ENCODE data around the gene ADAMTS14. TPM values are rescaled to one million over a fixed set of nuclear protein-coding genes. Genes with fewer than 3 reads are reported as not detected.

ADAMTS14 gene
- total RNA-seq, 1 donor from 2014 or later = 19.4 TPM

DNA sequence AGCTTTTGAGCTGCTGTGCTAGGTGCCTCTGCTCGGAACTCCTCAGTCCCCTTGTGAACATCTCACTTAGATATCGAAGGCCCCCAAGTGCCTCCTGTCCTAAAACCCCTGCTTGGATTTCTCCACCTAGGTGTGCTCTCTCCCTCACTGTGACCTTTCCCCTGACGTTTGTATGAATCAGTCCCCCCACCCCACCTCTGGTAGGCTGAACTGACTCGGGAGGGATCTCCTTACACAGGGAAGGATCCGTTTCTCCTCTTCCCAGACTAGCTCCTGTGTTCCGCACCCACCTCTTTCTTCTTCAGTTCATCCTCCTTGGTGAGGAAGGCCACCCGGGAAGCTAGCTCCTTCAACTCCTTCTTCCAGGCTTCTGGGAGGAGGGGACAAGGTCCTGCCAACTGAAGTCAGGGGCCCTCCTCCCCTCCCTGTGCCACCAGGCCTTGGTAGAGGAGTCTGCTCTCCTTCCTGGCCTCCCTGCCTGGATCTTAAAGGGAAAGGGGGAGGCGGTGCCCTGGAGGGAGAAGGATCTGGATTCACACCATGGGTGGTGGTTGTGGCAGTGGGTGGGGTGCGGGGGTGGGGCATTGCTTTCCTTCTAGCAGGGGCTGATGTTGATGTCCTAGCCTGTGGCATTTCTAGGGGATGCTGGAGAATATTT lies 106.1 kb downstream of the ADAMTS14 start:
- peaks cover 2% of the 10 kb centered on the region for H3K36me3 Mint-ChIP-seq (ENCODE audit: low read depth, unreplicated experiment)
- H3K4me3 ChIP-seq (ENCODE audit: insufficient read depth, low read depth, low read length) = no peak overlapping the region
- H3K27me3 Mint-ChIP-seq (ENCODE audit: low read depth, unreplicated experiment) = peaks cover 41% of the 10 kb centered on the region
- DNase-seq (ENCODE audit: low read depth) (no peak), FAIRE-seq (no peak)
- H3K27ac ChIP-seq (ENCODE audit: low read depth, low read length) = no peak overlapping the region
- H3K9me3 Mint-ChIP-seq (ENCODE audit: unreplicated experiment) = no peaks in the 10 kb centered on the region
- H3K4me1 ChIP-seq (ENCODE audit: insufficient read depth, low read length) = no peaks in the 10 kb centered on the region
- no peaks in the 10 kb centered on the region for H3K27me3 ChIP-seq (ENCODE audit: insufficient read depth, low read length)
- no peak overlapping the region for H3K4me3 Mint-ChIP-seq (ENCODE audit: unreplicated experiment)
- H3K36me3 ChIP-seq (ENCODE audit: insufficient read depth, low read length) = no peaks in the 10 kb centered on the region
- H3K4me1 Mint-ChIP-seq (ENCODE audit: low read depth, unreplicated experiment) = no peaks in the 10 kb centered on the region
- no peak overlapping the region for H3K27ac Mint-ChIP-seq (ENCODE audit: unreplicated experiment)
- H3K79me2 ChIP-seq (ENCODE audit: insufficient read depth, low read length) = no peaks in the 10 kb centered on the region
- no peak overlapping the region for H3K9ac ChIP-seq (ENCODE audit: low read length)
- H2AFZ ChIP-seq (ENCODE audit: low read depth, low read length) = no peak overlapping the region
- no peak for TF ChIP-seq EZH2 (IDR thresholded peaks at IDR 0.05; ENCODE audit: insufficient read depth, low read length)
- TF ChIP-seq CTCF (IDR thresholded peaks at IDR 0.05; ENCODE audit: insufficient read depth, low read depth, low read length) = no peak
- H4K20me1 ChIP-seq (ENCODE audit: insufficient read depth, low read length) = no peaks in the 10 kb centered on the region
- no peak overlapping the region for H3K4me2 ChIP-seq (ENCODE audit: low read length)
- H3K9me3 ChIP-seq (ENCODE audit: insufficient read depth, low read depth, low read length) = no peaks in the 10 kb centered on the region

- no peaks in the 10 kb centered on the region for H4K20me1 ChIP-seq (ENCODE audit: insufficient read depth, low read length)
- no peaks in the 10 kb centered on the region for H3K4me1 ChIP-seq (ENCODE audit: insufficient read depth, low read length)
- H3K4me2 ChIP-seq (ENCODE audit: low read length) = no peak overlapping the region
- H3K9me3 ChIP-seq (ENCODE audit: insufficient read depth, low read depth, low read length) = no peaks in the 10 kb centered on the region
- H3K9me3 Mint-ChIP-seq (ENCODE audit: unreplicated experiment) = no peaks in the 10 kb centered on the region
- H3K4me1 Mint-ChIP-seq (ENCODE audit: low read depth, unreplicated experiment) = peaks cover 2% of the 10 kb centered on the region
- H3K4me3 ChIP-seq (ENCODE audit: insufficient read depth, low read depth, low read length) = no peak overlapping the region
- FAIRE-seq (no peak), DNase-seq (ENCODE audit: low read depth) (no peak)
- H3K4me3 Mint-ChIP-seq (ENCODE audit: unreplicated experiment) = no peak overlapping the region
- H3K27ac Mint-ChIP-seq (ENCODE audit: unreplicated experiment) = no peak overlapping the region
- H3K9ac ChIP-seq (ENCODE audit: low read length) = no peak overlapping the region
- H3K79me2 ChIP-seq (ENCODE audit: insufficient read depth, low read length) = no peaks in the 10 kb centered on the region
- TF ChIP-seq CTCF (IDR thresholded peaks at IDR 0.05; ENCODE audit: insufficient read depth, low read depth, low read length) = no peak
- no peak for TF ChIP-seq EZH2 (IDR thresholded peaks at IDR 0.05; ENCODE audit: insufficient read depth, low read length)
- peaks cover 2% of the 10 kb centered on the region for H3K36me3 Mint-ChIP-seq (ENCODE audit: low read depth, unreplicated experiment)
- no peak overlapping the region for H3K27ac ChIP-seq (ENCODE audit: low read depth, low read length)
- H3K27me3 ChIP-seq (ENCODE audit: insufficient read depth, low read length) = no peaks in the 10 kb centered on the region
- no peak overlapping the region for H2AFZ ChIP-seq (ENCODE audit: low read depth, low read length)
- peaks cover 41% of the 10 kb centered on the region for H3K27me3 Mint-ChIP-seq (ENCODE audit: low read depth, unreplicated experiment)
- no peaks in the 10 kb centered on the region for H3K36me3 ChIP-seq (ENCODE audit: insufficient read depth, low read length)
Observed at GRCh38 chr10:70779088-70779487, 106.8 kb downstream of the ADAMTS14 start.

Data from astrocyte (in vitro differentiated cells and primary cell).